SKM-1 treated with dmso at 0.1 percent for 144 hours (cell line): ENCODE data around the gene PGA5.
A peak's percentile ranks its signal among the peaks of the same experiment; 100 is the strongest.
"Not testable (repeated sequence)": the region's sequence is repeated elsewhere in the genome, so short reads cannot be mapped to it uniquely, and the experiment has no call there.

ENCODE experiments used
- DNase-seq: peaks from one replicate; lab custom pipeline; 2025; ENCODE audit not compliant: unreplicated experiment; lab: John Stamatoyannopoulos, UW

Gene PGA5

DNA sequence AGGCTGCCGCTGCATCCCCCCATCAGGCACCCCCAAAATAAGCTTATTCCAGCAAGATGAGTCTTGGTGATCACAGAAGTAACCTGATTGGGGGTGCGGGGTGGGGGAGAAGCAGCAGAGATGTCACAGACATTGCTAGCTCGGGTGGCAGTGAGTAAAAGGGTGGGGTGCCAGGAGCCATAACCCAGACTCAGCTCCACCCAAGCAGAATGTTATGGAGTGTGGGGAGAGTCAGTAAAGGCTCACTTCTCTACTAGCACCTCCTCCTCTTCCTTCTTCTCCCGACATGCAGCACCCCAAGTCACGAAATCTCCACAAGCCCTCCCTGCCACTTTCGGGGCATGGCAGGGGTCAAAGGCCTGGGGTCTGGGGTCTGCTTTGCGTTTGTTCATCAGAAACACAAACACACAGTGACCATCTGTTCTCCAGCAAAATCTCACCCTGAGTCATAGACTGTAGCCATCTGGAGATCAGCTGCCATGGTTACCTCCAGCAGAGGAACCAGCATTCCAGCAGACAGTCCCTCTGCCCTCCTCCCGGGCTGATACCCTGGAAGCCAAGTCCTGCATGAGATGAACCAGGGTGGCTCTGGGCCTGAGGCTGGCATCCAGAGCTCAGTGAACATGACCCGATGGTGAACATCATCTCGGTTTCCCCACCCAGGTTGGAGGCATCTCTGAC is 14.4 kb upstream of the PGA5 start:
- DNase-seq: not testable (repeated sequence)

DNA sequence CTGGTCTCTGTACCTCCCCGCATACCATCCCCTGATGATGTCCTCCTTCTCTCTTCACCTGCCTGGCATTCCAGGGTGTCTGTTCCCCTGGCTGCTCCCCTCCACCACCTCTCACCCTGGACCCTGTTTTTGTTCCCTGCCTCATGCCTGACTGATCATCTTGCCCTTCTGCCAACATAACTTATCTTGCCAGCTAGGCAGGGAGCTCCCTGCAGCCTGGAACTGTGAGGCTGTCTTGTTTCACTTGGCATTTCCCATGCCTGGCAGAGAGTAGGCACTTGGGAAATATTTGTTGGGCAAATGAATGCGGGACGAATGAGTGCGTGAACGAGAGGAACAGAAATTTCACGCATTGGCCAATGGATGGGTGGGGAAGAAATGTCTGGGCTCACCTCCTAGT is 11.5 kb upstream of the PGA5 start:
- DNase-seq: not testable (repeated sequence)

DNA sequence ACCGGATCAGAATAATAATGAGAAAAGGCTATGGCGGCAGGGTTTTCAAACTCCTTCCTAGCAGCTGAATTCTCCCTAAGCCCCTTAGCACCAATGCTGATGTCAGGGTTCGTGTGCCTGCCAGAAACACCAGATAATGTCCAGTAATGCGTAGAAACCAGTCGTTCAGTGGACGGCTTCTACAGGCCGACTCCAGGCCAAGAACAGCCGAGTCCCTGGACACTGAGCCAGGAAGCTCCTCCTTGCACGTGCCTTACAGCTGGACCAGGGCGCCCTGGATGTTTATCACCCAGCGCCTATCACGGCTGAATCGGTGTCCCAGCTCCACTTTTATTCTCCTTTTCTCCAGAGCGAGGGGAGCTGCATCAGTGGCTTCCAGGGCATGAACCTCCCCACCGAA is 9.9 kb upstream of the PGA5 start:
- not testable (repeated sequence) for DNase-seq

DNA sequence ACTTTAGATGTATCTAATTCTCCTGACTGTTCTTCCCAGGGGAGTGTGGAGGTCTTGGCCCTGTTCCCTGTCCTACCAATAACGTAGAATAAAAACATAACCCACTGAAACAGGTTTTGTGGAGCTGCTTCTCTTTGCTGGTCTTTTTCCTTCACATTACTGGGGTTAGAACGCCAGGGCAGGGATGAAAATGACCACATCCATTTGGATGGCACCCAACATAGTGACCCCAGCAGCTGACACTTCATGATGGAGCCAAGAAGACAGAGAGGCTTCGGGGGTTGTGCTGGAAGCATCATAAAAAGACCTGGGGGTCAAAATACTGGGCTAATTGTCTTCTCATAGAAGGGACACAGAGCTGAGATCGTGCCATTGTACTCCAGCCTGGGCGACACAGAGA is 9.4 kb upstream of the PGA5 start:
- DNase-seq: not testable (repeated sequence)

DNA sequence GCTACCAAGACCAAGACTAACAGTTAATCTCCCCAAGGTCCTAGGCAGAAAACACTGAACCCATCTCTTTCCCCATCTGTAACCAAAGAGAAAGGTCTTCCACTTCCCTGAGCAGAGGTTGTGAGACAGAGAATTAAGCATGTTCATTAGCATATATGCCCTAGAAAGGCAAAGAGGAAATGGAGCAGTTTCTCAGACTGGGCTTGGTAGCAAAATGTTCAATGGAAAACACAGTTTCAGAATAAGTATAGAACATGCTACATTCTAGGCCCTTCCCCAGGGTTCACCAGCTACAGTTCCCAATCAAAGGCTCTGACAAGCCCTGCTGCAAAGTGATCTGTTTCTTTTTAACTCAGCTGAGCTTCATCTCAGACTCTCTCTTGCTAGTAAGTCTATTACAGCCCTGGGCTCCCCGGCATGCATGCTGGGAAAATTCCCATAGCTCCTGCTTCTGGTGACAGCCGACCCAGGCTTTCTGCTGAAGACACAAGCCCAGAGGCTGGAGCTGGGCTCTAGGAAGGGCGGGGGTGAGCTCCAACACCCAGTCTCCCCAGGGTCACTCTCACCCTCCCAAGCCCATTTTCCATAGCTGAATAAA is 8.3 kb upstream of the PGA5 start:
- DNase-seq: not testable (repeated sequence)

DNA sequence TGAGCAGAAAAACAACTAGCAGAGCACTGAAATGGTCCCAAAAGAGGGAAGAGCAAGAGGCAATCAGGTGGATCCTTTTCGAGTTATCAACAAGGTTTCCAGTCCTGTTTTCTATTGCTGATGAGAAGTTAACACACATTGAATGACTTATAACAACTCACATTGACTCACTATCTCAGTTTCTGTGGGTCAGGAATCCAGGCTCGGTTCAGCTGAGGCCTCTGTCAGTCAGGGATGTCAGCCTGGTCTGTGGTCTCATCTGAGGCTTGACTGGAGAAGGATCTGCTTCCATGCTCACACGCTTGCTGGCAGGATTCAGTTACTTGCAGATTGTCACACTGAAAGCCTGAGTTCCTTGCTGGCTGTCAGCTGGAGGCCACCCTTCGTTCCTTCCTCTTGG is 3.8 kb upstream of the PGA5 start:
- DNase-seq: not testable (repeated sequence)

DNA sequence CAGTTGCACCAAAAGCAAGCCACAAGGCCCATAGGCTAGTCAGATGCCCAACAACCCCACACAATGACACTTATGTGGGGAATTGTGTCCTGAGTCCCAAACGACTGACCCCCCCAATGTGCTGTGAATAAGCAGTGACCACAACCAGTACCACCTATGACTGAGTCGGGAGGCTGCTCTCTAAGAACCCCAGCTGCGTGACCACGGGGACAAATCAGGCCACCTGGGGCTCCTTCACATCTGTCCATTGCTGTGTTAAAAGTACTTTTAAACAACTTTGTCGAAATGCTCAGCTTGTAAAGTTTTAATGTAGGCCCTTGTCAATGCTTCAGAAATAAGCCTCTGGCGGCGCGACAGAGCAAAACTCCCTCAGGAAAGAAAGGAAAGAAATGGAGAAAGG is 687 bp upstream of the PGA5 start:
- not testable (repeated sequence) for DNase-seq

DNA sequence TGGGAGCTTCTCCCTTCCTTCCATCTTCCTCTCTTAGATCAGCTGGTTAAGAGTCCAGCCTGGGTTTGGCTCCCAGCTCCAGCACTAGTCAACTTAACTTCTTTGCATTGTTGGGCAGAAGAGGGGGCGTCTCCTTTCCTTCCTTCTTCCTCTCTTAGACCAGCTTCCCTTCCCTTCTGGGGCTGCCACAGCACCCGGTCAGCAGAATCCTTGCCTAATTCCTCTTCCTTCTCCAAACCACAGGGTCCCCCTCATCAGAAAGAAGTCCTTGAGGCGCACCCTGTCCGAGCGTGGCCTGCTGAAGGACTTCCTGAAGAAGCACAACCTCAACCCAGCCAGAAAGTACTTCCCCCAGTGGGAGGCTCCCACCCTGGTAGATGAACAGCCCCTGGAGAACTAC is 551 bp downstream of the PGA5 start:
- DNase-seq: not testable (repeated sequence)

DNA sequence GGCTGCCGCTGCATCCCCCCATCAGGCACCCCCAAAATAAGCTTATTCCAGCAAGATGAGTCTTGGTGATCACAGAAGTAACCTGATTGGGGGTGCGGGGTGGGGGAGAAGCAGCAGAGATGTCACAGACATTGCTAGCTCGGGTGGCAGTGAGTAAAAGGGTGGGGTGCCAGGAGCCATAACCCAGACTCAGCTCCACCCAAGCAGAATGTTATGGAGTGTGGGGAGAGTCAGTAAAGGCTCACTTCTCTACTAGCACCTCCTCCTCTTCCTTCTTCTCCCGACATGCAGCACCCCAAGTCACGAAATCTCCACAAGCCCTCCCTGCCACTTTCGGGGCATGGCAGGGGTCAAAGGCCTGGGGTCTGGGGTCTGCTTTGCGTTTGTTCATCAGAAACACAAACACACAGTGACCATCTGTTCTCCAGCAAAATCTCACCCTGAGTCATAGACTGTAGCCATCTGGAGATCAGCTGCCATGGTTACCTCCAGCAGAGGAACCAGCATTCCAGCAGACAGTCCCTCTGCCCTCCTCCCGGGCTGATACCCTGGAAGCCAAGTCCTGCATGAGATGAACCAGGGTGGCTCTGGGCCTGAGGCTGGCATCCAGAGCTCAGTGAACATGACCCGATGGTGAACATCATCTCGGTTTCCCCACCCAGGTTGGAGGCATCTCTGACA is 4.4 kb downstream of the PGA5 start:
- DNase-seq: not testable (repeated sequence)

DNA sequence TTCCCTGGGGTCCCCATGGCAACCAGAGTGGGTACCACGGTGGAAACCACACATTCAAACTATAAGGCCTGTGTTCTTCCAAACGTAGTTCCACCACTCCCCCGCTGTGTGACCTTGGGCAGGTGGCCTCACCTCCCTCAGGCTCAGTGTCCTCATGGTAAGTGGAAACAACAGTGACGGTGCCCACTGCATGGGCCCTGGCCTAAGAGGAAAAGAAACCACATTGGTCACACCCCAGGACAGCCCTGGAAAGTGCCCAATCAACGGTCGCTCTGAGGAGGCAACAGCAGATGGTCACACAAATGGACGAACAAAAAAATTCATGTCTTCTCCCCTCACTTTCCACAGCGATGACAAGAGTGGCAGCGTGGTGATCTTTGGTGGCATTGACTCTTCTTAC is 7.1 kb downstream of the PGA5 start:
- not testable (repeated sequence) for DNase-seq

DNA sequence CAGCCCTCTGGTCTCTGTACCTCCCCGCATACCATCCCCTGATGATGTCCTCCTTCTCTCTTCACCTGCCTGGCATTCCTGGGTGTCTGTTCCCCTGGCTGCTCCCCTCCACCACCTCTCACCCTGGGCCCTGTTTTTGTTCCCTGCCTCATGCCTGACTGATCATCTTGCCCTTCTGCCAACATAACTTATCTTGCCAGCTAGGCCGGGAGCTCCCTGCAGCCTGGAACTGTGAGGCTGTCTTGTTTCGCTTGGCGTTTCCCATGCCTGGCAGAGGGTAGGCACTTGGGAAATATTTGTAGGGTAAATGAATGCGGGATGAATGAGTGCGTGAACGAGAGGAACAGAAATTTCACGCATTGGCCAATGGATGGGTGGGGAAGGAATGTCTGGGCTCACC is 8.2 kb downstream of the PGA5 start:
- DNase-seq: not testable (repeated sequence)

DNA sequence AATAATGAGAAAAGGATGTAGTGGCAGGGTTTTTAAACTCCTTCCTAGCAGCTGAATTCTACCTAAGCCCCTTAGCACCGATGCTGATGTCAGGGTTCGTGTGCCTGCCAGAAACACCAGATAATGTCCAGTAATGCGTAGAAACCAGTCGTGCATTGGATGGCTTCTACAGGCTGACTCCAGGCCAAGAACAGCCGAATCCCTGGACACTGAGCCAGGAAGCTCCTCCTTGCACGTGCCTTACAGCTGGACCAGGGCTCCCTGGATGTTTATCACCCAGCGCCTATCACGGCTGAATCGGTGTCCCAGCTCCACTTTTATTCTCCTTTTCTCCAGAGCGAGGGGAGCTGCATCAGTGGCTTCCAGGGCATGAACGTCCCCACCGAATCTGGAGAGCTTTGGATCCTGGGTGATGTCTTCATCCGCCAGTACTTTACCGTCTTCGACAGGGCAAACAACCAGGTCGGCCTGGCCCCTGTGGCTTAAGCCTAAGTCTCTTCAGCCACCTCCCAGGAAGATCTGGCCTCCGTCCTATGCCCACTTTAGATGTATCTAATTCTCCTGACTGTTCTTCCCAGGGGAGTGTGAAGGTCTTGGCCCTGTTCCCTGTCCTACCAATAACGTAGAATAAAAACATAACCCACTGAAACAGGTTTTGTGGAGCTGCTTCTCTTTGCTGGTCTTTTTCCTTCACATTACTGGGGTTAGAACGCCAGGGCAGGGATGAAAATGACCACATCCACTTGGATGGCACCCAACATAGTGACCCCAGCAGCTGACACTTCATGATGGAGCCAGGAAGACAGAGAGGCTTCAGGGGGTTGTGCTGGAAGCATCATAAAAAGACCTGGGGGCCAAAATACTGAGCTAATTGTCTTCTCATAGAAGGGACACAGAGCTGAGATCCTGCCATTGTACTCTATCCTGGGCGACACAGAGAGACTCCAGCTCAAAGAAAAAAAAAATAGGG is 10.1 kb downstream of the PGA5 start:
- not testable (repeated sequence) for DNase-seq

DNA sequence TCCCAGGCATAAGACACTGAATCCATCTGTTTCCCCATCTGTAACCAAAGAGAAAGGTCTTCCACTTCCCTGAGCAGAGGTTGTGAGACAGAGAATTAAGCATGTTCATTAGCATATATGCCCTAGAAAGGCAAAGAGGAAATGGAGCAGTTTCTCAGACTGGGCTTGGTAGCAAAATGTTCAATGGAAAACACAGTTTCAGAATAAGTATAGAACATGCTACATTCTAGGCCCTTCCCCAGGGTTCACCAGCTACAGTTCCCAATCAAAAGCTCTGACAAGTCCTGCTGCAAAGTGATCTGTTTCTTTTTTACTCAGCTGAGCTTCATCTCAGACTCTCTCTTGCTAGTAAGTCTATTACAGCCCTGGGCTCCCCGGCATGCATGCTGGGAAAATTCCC is 11.4 kb downstream of the PGA5 start:
- not testable (repeated sequence) for DNase-seq

DNA sequence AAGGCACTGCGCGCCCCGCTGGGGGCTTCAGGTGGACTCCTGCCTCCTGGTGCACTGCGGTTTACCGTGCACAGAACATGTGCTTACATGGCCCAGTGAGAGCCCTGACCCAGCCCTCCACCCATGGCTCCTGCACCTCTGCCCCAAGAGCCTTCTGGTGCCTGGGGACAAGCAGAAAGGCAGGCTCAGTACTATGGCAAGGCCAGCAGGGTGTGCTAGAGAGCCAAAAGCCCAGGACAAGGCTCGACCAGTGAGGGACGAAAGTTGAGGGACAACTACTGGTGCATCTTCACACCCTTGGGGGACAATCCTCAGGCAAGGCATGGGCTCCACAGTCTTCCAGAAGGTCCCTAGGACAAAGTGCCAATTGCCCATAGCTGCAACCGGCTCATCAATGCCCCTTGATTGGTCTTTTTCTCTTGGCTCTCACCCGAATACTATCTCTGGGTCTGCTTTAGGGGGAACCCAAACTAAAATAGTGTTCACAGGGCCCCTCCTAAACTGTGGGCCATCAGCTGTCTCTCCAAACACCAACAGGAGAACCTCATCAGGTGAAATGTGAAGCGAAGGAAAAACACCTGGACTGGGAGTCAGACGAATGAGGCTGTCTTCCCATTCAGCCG is 13.5 kb downstream of the PGA5 start:
- peak; percentile 71 for DNase-seq

DNA sequence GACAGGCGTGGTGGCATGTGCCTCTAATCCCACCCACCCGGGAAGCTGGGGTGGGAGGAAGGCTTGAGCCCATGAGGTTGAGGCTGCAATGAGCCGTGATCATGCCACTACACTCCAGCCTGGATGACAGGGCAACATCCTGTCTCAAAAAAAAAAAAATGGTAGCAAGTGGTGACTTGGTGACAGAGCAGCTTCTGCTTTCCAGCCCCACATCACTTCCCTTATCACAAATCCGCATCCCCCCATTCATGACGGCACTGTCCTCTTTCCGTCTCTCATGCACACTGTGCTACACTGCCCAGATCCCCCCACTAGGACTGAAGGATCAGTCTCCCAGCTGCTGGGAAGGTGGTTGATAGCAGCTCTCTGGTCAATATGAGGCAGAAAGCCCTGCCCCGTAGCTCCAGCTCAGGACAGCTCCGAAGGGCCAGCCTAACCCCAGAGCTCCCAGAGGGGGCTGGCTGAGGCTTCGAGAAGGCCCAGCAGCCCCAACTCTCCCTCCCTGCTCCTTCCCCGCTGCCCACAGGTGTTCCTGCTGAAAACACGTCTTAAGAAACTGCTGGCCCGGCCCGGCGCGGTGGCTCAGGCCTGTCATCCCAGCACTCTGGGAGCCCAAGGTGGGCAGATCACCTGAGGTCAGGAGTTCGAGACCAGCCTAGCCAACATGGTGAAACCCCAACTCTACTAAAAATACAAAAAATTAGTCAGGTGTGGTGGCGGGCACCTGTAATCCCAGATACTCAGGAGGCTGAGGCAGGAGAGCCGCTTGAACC is 15.9 kb downstream of the PGA5 start:
- DNase-seq: no peak

DNA sequence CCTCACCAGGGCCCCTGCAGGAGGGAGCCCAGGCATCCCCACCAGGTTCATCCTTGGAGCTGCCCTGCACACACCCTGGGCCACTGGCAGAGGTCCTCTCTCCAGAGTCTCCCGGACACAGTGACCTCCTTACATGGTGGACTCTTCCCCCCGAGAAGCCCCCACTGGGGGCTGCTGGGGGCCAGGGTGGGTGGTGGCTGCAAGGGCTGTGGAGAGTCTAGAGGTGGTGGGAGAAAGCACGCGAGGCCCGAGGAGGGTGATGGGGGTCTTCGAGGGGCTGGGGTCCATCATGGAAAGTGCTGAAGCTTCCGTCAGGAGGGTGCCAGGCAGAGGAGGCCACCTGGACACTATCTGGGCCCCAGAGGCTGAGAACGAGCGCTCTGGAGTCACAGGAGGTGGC is 17.6 kb downstream of the PGA5 start:
- no peak for DNase-seq

DNA sequence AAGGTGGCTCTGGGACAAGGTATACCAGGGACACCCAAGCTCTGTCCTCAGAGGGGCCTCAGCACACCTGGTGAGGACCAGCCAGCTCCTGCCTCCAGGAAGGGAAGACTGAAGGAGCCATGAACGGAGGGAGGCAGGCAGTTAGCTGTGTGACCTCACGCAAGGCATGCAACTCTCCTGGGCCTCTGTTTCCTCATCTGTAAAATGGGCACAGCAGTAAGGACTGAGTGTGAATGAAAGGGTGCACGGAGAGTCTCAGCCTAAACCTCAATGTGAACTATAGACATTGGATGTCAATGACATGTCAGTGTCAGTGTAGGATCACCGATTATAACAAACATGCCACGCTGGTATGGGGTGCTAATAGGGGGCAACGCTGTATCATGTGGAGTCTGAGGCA is 18.4 kb downstream of the PGA5 start:
- DNase-seq: no peak

DNA sequence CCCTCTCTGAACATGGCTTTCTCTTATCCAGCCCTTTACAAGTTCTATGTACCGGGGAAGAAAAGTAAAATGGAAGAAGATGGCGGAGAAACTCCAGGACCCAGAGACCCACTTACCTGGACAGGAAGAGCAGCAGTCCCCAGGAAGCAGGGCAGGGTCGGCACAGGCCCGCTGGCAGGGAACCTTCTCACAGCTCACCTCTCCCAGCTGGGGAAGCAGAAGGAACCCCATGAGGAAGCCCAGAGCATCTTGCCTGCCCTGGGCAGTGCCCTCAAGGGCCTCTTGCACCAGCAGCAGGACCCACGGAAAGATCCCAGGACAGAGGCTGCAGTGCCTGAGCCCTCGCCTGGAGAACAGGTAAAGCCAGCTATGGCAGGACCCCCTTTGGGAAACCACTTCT is 23.4 kb downstream of the PGA5 start:
- no peak for DNase-seq

DNA sequence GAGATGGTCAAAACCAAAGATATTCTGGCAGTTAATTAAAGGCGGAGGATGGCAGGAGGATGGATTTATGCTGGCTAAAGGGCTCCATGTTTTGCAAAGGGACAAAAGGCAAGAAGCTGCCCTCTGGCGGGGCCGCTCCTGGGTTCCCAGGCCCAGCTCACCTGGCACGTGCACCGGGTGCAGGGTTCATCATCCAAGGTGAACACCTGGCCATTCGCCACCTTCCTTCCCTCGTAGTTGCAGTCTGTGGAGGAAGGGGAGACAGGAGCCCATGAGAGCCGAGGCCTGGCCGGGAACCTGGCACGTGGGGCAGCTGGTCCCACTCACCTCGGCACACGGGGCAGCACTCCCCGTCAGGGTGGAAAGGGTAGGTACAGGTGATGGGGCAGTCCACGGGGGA is 23.8 kb downstream of the PGA5 start:
- no peak for DNase-seq

DNA sequence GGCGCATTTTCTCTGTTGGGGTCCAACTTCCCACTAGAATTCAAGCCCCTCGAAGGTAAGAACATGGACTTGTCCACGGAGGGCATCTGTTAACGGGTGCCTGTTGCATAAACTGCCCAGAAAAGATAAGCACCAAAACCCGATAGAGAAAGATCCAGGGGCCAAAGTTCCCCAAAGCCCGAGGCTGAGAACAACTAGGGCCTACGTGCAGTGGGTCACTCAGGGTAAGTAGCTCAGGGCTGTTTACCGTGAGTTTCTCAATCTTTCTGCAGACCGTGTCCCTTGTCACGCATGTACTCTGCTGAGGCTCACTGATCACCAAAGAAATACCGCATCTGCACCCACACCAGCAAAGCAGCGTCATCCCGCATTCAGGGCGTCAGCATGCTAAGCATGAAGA is 24.4 kb downstream of the PGA5 start:
- no peak for DNase-seq
